AG08395 (cell line): ENCODE results near the gene FNBP1.
"Not testable (repeated sequence)": the region's sequence is repeated elsewhere in the genome, so short reads cannot be mapped to it uniquely, and the experiment has no call there.

Source experiments
- DNase-seq: peaks from one replicate; pipeline ENCODE4 v3.0.0; 2012; ENCODE audit warnings: mixed read lengths, low spot score

Gene FNBP1

DNA sequence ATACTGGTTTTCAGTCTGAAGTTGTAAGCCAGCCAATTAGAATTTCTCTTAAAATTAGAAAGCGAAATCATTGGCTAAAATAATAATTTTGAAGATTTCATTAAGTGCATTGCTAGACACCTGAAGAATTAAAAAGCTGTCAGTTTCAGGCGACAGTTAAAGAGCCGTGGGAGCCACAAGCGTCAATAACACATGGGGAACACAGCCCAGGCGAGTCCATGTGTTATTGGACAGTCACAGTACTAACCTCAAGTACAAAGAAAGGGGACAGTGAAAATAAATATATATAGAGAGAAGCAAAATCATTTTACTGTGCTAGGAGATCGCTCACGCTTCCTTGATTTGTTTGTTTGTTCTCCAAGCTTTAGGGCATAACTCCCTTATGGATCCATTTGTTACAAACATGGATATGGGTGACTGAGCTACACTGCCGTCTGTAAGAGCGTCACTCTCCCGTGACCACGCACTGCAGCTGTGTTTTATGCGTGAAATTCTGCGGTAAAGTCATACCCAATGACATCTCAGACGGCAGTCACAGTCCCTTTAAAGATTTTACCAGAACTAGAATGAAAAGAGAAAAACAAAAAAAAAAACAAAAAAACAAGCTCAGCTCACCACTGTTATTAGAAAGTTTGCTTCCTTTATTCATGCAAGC lies 124.6 kb downstream of the FNBP1 start:
- DNase-seq: no peak

DNA sequence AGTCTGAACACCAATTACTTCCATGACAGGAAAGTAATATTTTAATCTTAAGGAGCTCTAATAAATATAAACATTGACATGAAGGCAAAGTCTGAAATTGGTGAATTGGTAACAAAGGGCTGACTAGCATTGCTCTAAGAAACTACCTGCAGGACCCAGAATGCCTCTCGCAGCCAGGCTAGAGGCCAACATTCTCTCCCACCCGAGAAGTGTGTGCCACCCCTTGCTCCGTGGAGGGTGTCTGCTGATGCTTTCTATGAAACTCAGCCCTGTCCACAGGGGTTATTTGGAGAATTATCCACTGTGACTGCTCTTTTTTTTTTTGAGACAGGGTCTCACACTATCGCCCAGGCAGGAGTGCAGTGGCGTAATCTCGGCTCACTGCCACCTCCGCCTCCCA lies 126.3 kb downstream of the FNBP1 start:
- no peak for DNase-seq

DNA sequence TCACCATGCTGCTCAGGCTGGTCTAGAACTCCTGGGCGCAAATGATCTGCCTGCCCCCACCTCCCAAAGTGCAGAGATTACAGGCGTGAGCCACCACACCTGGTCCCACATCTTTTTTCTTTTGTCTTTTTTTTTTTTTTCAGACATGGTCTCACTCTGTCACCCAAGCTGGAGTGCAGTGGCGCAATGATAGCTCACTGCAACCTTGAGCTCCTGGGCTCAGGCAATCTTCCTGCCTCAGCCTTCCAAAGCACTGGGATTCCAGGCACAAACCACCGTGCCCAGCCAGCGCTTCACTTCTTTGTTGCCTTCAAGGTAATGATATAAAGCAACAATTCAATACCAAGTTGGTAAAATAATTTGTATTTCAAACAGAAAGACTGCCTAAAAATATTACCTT lies 128.9 kb downstream of the FNBP1 start:
- no peak for DNase-seq

DNA sequence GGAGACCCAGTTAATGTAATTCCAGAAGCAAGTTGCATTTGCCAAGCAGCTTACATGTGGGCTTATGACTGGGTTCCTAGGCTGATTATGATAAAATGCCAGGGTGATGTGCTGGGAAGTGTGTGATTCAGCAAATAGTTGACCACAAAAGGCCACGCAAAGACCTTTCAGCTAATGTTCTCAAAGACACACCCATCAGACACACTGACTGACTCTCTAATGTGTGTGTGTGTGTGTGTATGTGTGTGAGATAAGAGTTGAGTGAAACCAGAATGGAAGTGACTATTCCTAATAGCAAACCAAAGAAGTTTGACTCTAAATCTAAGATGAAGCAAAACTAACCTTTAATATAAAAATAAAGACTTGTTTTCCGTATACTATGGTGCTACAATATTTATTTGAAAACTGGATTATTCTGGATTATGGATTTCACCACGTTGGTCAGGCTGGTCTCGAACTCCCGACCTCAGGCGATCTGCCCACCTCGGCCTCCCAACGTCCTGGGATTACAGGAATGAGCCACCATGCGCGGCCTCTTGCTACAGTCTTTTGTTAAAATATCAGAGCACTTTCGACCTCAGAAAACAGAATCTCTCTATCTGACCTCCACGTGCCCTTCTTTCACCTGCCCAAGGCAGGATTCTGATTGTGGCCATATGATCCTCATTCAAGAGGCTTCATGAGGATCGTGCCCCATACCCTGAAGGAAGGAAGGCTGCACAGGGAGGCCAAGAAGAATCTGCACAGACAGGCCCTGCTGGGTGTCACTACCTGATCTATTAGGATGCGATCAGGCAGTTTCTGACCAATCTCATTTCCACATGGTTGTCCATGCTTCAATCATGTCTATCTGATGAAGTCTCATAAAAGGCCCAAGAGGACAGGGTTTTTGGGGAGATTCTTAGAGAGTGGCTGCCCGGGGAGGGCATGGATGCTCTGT lies 132.1 kb downstream of the FNBP1 start:
- peak; percentile 95 for DNase-seq

DNA sequence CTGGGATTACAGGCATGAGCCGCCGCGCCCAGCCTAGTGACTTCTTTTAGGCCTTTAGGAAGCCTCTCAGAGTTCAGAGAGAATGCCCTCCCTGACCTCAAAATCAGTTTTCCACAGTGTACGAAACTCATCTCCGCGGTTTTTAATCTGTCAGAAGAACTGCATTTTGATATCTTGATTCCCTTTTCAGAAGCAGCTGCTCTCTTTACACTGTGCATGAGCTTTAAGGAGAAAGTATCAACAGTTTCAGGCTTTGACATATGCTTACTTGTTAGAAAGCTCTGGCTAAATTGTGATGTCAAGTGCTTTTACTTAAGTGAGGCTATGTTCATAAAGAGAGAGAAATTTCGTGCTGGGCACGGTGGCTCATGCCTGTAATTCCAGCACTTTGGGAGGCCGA lies 133.1 kb downstream of the FNBP1 start:
- no peak for DNase-seq

DNA sequence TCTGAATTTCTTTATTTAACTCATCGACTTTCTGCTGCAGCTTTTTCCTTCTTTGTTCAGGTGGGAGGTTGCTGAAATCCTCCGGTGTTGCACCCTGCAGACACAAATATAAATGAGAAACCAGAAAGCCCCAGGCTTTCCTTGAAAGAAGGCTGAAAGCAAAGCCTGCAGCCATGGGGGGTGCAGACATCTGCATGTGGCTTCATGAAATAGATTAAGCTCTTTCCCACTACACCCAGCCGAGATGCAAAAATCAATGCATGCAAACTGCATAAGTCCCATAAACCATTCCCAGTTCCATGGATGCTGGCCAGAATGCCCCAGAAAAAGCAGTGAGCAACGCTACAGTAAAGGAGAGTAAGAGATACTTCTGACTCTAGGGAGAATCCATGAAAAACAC lies 134.1 kb downstream of the FNBP1 start:
- DNase-seq: no peak

DNA sequence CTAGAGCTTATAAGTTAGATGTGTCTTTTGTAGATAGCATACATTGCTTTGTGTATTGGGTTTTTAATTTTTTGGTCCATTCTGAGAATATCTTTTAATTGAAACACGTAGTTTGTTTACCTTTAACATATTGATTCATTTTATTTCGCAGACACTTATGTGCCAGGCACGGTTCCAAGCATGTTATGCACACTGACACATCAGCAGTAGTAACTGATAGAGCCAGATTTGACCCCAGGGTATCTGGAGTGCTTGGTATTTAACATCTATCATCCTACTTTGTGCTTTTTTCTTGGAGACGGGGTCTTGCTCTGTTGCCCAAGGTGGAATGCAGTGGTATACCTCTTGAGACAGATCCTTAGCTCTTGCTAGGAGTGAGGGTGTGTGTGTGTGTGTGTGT lies 135.8 kb downstream of the FNBP1 start:
- DNase-seq: no peak

DNA sequence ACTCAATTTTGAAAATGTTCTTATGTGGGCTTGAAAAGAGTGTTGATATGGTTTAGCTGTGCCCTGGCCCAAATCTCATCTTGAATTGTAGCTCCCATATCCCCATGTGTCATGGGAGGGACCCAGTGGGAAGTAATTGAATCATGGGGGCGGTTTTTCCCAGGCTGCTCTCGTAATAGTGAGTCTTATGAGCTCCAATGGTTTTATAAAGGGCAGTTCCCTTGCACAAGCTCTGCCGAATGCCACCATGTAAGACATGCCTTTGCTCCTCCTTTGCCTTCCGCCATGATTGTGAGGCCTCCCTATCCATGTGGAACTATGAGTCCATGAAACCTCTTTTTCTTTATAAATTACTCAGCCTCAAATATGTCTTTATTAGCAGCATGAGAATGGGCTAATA lies 136.7 kb downstream of the FNBP1 start:
- DNase-seq: no peak

DNA sequence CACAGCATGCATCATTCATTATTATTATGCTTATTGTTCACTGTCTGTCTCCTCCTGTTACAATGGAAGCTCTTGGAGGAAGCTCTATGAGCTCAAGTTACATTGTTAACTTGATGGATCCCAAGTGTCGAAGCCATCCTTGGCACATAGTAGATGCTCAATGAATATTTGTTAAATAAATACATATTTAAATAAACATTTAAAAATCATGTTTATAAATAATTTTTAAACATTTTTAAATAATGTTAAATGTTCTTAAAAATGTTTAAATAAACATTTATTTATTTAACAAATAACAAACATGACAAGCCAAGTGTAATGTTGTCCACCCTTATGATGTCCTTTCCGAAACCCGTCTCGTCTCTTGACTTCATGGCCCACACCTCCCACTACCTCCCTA lies 138.3 kb downstream of the FNBP1 start:
- no peak for DNase-seq

DNA sequence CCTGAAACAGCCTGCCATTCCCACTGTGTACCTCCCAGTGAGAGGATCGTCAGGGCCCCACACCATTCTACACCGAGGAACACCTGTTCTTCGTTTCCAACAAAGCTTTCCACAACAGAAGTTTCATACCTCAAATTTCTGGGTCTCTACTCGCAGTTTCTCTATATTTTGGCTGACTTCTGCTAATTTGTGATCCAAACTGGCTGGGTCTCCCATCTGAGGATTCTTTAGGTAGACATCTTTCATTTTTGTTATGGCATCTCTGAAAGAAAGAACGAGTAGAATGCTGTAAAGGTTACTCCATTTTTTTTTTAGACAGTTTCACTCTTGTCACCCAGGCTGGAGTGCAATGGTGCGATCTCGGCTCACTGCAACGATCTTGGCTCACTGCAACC lies 140.3 kb downstream of the FNBP1 start:
- DNase-seq: no peak

DNA sequence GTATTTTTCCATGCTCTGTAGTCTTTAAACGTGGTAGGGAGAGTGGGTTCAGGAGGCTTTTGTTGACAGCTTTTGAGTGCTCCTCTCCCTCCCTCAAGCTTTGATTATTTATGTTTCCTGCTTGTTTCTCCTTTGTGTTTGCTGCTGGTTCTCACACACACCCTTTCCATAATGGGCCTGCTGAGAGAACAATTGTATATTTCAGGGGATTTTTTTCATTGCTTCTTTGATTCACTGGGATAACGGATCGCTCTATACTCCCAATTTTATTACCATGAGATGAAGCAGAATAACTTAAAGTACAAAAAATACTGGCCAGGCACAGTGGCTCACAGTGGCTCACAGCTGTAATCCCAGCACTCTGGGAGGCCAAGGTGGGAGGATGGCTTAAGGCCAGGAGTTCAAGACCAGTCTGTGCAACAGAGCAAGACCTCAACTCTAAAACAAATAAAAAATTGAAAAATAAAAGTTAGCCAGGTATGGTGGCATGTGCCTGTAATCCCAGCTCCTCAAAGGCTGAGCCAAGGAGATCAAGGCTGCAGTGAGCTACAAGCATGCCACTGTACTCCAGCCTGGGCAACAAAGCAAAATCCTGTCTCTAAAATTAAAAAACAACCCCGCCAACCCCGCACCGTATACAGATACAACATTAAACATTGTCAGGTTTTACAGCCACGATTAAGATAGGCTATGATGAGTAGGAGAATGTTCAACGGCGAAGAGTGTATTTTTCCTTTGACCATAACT lies 140.8 kb downstream of the FNBP1 start:
- DNase-seq: no peak

DNA sequence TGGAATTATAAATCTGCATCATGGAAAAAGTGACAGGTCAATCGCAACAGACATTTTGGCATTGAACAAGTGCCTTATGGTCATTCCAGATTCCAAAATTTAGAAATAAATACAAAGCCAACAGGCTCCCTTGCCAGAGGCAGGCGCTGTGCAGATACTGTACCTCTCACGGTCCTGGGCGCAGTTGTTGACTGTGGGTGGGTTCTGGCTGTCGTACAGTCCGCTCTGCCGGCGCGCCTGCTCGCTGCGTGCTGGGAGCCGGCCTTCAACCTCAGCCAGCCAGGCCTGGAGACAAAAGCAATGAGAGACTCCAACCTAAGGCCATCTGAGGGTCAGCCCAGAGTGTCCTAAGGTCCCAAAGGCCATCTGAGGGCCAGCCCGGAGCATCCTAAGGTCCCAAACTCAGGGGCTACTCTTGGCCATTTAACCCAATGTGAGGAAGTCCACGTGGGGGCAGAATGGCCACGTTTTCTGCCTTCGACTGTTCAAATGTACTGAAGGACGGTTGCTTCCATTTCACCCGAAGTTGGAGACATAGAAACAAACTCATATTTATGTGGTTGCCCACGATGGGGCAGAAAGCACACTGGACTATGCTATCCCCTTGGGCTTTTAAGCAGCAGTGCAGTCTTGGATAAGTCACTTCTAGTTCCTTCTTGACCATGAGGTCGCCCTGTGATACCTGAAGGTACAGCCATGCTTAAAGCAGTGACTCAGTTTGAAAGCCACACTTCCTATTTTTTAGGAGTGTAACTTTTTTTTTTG lies 142.5 kb downstream of the FNBP1 start:
- DNase-seq: no peak

DNA sequence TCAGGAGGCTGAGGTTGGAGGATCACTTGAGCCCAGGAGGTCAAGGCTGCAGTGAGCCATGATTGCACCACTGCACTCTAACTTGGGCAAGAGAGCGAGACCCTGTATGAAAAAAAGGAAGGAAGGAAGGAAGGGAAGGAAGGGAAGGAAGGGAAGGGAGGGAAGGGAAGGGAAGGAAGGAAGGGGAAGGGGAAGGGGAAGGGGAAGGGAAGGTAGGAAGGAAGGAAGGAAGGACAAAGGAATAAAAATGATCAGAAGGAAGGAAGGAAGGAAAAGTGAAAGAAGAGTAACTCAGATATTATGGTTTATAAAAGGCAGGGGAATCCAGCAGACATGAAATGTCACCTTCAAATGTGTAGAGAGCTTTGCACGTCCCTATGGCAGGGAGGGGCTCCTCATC lies 143.4 kb downstream of the FNBP1 start:
- no peak for DNase-seq

DNA sequence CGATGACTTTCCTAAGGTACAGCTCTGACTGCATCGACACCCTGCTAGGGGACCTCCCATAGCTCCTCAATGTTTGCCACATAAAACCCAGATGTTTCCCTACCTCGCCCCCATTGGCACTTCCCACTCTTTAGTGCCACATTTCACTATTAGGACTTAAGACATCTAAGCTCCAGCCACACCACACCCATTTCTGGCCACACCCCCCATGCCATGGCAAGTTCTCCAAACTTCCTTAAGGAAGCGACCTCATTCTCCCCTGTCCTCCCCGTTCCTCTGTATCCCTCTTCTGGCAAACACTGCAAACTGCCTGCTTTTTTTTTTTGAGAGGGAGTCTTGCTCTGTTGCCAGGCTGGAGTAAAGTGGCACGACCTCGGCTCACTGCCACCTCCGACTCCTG lies 144.8 kb downstream of the FNBP1 start:
- DNase-seq: peak; percentile 43

DNA sequence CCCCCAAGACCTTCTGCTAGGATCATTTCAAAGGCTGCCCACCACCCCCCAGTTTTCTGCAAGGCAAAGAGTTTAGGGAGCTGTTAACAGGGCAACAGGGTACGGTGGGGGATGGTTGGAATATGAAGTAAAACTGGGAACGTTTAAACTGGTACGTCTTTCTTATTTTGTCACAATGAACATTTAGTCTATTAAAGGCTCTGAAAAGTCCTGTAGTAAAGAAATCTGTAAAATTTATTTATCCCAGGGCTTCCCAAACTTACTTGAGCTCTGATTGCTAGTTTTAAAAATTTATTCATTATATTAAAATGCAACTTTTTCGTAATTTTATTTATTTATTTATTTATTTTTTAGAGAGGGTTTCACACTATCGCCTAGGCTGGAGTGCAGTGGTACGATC lies 145.7 kb downstream of the FNBP1 start:
- DNase-seq: no peak

DNA sequence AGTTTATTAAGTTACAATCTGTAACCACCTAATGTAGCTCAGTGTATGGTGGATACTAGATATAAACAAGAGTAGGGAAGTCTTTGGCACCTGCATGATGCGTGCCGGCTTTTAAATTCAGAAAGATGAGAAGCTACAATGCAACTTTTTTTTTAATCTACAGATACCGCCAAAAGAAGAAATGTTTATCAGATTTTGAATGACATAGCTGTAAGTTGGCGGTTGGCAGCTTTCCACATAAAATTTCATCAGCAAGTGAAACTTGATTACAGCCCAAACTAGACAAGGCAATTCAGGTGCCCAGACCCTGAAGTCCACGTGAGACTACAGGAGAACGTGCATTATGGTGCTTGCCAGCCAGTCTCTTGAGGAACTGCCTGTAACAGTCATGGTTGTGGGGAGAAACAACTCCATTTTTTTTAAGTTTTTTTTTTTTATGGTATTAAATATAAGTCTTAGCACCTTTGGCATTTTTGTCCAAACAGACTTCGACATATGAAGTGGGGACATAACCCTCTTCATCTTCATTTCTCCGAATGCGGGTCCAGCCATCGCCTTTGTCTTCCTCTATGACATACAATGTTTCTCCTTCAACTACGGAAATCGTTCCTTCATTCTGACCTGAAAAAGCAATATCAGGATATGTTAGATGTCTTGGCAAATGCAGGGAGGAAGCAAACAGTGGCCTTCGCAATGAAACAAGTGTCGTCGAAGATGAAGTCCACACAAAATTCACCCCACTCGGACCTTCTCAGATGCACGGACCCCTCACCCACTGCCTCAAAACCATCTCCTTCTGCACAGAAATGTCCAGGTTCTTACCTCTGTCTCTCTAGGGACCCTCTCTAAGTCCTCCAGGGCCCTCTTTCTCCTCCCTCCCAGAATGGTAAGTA lies 147.4 kb downstream of the FNBP1 start:
- DNase-seq: no peak

DNA sequence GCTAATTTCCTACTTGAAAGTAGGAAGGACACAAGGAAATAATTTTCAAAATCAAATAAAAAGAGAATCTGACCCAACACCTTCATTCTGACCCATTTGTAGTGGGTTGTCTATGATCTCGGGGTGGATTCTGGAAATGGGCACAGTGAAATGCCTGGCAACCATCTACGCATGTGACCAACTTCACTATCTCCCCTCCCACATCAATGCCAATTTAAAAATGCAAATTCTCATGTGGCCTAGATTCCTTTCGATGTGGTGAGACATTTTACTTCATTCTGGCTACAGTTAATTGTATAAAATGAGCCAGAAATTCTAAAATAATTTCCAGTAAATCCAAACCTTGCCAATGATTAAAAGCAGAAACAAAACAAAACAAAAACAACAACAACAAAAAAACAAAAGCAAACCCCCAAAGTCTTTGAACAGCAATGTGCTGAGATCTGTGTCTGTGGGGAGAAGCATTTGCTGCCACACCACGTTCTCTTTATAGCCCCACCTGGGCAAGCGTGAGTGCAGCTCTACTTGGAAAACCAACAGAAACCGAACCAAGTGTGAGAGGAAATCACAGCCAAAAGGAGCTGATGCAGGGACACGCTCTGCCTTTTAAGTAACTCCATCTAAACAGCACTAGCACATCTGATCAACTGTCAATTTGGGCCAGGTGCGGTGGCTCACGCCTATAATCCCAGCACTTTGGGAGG lies 148.7 kb downstream of the FNBP1 start:
- DNase-seq: no peak

DNA sequence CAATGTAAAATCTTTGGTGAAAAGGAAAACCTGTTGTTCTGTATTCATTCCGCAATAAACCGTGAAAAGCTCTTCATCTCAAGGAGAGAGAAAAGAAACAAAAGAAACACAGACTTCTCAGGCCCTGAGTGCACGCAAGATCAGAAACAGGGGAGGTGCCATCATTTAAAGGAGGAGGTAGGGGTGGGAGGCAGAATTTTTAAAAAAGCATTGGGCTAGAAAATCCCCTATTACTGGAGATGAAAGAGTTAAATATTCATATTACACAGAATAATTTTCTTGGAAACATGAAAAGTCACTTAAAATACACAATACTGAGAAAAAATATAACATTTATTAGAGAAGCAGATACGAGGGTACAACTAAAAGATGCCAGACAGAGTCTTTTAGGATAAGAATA lies 151.4 kb downstream of the FNBP1 start:
- DNase-seq: no peak

DNA sequence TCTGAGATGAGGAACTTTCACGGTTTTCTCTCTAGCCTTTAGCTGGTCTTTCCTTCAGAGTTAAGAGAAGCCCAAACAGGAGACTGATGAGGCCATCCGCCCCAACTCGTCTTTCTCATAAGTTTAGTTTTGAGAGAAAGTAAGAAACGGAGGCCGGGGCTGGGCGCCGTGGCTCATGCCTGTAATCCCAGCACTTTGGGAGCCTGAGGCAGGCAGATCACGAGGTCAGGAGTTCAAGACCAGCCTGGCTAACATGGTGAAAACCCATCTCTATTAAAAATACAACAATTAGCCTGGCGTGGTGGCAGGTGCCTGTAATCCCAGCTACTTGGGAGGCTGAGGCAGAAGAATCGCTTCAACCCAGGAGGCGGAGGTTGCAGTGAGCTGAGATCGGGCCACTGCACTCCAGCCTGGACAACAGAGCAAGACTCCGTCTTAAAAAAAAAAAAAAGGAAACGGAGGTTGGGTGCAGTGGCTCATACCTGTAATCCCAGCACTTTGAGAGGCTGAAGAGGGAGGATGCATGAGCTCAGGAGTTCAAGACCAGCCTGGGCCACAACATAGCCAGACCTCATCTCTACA lies 152.2 kb downstream of the FNBP1 start:
- not testable (repeated sequence) for DNase-seq
